Left cardiac atrium (tissue), 4 donors: ENCODE measurements around the gene YY1AP1. TPM values are rescaled to one million over a fixed set of nuclear protein-coding genes. Genes with fewer than 3 reads are reported as not detected.
"Not testable (repeated sequence)": the region's sequence is repeated elsewhere in the genome, so short reads cannot be mapped to it uniquely, and the experiment has no call there.

ENCODE experiments used
- ATAC-seq, 2 donors: fragments of 200-7000 bp; cut with Tn5 transposase; one replicate each; pipeline ENCODE4 v1.9.1; 2020; ENCODE audit warnings: mild to moderate bottlenecking in 2 of 2, moderate library complexity in 2 of 2
- DNase-seq: peaks from one replicate; pipeline ENCODE4 v3.0.0-alpha.2; 2020
- intact Hi-C, 2 donors: fragments of 100-400 bp; cut with DNase I; formaldehyde crosslinking; loops; one replicate each; pipeline versions ENCODE4 v1.14.1 to v1.15.1; 2022 to 2023
- total RNA-seq, 2 donors: library from RNA; stranded (reverse); fragmentation: NEBNext Ultra II Directional; extraction: Animal tissue kit (Norgen Biotek cat#: 25700); gene quantifications; one replicate each; pipeline ENCODE4 v1.2.1, GENCODE V29; 2021
- donor health status: DM: no; HTN: yes; CAD: no.
- donor health status: DM: no; HTN: yes; CAD: no; lungs with severe emphysema.
- donor health status: DM: yes; HTN: yes; CAD: no.
- donor health status: Dilated cardiomyopathy.

YY1AP1 gene
- total RNA-seq, 2 donors from 2014 or later = 47.5 to 63.7 TPM

DNA sequence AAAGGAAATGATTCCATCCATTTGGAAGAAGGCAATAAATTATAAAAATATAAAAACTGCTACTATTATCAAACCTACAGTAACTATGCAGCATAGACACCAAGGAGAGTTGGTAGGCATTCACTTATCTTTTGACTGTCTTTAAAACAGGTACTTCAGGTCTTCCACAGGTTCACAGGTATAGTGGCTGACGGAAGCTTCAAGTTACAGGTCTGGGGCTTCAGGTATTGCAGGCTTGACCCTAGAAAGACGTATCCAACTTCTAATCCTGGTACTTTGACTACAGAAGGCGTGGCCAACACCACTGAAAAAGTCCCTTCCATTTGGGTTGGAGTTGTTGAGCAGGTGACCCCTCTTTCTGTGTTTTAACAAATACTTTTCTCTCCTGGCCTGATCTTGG is 35.6 kb downstream of the YY1AP1 start:
- intact Hi-C loops = no loop called here
- DNase-seq = no peak

DNA sequence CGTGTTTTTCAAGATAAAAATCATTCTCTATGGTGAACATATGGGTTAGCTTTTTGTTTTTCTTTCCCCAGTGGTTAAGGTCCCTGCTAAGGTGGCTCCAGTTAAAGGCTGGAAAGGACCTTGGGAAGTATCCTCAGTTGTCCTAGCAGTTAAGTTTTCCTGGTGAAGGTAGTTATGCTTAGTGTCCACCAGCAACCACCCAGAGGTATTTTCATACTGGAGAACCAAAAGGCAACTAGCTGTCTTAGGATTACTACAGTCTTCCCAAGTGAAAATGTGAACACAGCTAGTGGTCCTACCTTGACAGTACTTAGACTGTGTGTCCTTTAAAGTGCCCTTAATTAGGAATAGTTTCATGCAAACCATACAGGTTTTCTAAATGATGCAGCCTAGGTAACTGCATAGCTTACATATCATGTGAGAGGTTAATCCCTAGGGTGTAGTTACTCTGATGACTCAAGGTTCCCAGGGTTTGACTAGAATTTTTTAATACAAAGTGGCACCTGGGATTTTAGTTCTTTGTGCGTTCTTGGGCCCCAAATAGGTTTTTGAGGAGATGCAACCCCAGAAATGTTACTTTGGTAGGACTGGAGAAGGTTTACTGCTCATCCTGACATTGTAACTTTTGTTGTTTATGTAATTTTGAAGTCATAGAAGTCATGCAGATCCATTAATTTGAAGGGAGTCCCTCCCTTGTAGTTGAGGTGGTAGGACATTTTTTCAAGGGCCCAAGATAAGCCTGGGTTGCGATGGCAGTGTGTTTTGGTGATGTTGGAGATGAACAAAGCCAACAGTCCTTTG is 36.5 kb downstream of the YY1AP1 start:
- intact Hi-C loops = no loop called here
- ATAC-seq (no peak), DNase-seq (no peak)

More for the DNA sequence above, 35.6 kb downstream of the YY1AP1 start:
- ATAC-seq = no peak

DNA sequence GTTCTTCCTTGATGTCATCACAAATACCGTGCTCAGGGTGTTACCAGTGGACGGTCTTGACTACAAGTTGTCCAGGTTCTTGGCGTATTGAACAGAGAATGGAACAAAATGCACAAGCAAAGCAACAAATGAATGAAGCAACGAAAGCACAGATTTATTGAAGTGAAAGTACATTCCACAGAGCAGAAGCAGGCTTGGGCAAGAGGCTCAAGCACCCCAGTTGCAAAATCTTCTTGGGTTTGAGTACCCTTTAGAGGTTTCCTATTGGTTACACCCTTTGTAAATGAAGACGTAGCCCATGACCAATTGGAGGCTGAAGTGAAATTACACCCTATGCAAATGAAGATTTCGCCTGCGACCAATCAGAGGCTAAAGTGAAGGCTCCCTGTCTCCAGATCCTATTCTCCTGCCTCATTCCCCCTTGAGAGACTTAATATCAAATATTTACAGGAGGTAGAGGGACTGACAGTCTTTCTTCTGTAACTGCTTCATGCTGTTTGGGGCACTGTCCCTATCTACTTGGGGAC is 38.3 kb downstream of the YY1AP1 start:
- ATAC-seq (no peak), DNase-seq (no peak)
- intact Hi-C loops = no loop called here

DNA sequence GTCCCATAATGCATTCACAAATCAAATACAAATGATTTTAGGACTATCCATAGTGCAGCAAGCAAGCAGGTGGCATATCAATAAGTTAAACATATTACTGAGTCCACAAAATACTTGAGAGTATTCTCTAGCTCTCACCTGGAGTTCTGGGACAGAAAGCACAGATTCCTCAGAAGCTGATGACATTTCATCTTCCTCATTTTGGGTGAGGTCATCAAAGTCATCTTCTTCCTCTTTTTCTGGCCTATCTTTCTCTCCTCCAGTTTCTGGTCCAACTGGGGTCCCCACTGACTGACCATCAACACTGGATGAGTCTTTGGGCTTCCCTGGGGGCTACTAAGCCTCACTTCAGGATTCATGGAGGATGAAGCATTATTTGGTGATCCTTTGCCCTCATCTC is 38.9 kb downstream of the YY1AP1 start:
- DNase-seq = no peak
- ATAC-seq = no peak
- intact Hi-C loops = no loop called here

DNA sequence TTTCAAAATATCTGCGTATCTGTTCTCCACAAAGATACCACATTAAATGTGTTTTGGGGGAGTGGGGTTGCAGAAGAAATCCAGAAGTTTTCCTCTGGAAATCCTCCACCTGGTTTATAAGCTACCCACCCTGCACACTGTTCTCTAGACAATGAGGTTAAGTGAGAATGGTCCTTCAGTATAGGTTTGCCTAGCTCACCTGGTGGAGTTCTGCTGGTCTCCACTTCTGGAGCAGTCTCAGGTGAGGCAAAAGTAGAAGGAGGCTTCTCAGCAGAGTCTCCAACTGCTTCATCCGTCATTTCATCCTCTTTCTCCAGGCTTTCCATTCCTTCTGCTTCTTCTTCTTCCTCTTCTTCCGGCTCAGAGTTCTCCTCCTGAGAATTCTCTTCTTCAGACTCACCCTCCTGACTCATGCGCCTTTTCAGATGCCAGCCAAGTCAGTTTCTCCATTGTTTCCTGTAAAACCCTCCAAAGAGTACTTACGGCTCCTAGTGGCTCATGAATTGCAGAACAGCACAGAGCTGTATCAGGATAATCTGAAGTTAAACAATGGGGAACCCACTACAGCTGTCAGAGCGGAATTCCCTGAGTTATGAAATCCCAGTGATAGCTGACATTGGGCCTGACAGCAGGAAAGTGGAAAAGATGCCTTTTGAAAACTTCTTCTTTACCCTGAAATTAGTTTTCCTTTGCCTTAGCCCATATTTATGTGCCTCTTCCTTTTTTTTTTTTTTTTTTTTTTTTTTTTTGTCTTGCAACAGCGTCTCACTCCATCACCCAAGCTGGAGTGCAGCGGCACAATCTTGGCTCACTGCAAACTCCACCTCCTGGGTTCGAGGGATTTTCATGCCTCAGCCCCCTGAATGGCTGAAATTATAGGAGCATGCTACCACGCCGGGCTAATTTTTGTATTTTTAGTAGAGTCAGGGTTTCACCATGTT is 40.1 kb downstream of the YY1AP1 start:
- ATAC-seq = peak; percentile 85 to 94
- intact Hi-C loops = no loop called here
- DNase-seq = peak; percentile 24

DNA sequence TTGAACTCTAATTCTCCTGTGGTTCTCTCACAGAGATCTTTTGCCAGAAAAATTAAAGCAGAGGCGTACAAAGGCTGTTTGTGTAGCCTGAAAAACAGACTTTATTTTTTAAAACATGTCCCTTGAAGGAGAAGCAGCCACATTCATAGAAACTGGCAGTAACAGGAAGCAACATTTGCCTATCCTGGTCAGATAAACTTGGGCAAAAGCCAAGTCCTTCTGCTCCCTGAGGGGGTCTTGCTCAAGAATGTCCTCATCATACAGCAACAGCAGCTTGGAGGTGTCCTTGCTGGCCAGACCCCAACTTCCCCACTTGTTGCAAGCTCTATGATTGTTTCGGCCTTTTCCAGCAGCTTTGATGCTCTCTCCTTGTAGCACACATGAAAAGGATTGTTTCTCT is 42.3 kb downstream of the YY1AP1 start:
- peak; percentile 37 for DNase-seq
- intact Hi-C loops = no loop called here
- ATAC-seq = peak in 1 of 2 donors; percentile 65

DNA sequence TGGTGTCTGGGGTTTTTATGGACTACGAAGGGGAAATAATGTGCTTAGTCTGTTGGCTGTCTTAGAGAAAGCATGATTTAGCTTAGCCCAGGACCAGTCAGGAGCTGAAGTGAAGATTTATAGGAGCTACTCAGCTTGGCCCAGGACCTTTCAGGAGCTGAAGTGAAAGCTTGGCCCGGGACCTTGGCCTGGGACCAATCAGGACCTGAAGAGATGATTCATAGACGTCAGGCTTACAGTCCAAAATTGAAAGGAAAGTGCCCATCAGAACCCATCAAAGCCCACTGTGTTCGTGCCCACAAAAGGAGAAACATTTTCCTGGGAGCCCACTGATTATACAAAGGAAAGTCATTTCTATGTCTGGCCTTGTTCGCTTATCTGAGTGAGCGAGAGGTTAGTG is 42.9 kb downstream of the YY1AP1 start:
- DNase-seq (peak; percentile 38), ATAC-seq (peak in 1 of 2 donors; percentile 24)
- intact Hi-C loops = no loop called here

DNA sequence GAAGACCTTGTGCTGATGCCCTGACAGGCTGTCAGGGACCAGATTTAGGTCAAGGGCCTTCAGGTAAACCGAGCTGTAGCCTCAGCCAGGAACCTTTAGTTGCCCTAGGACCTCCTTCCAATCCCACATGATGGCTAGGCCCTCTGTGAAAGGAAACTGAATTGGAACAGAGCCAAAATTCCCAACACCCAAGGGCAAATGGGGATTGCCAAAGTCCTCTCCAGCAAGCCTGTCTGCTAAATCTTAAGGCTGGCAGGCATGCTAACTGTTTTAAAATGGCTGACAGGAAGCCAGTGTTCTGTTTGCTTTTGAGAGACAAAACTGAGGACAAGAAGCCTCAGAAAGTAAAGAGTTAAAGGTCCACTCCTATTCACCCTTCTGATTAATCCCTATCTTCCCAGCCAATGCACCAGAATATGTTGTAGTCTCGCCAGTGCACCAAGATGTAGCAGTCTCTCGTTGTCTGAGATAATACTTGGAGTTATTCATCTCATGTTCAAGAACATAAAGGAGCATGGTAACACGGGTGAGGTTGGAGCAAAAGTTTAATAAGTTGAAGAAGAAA is 43.5 kb downstream of the YY1AP1 start:
- ATAC-seq = peak in 1 of 2 donors; percentile 50
- DNase-seq = no peak
- intact Hi-C loops = no loop called here

DNA sequence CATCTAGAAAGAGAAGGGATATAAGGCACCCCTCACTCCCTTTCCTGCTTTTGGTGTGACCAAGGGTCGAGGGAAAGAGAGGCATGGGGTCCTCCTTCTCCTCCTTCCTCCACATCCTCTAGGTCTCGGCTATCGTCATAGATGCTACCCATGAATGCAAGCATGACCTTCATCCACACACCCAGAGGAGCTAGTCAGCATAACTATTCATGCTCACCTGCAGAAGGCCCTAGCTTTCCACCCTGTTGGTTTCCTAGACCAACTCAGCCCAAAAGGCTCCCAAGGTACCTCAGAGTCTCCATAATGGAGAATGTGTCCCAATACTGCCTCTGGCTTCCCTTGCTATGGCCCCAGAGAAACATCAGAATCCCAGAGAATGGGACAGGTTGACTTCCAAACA is 45.3 kb downstream of the YY1AP1 start:
- intact Hi-C loops = no loop called here
- ATAC-seq = no peak
- no peak for DNase-seq

DNA sequence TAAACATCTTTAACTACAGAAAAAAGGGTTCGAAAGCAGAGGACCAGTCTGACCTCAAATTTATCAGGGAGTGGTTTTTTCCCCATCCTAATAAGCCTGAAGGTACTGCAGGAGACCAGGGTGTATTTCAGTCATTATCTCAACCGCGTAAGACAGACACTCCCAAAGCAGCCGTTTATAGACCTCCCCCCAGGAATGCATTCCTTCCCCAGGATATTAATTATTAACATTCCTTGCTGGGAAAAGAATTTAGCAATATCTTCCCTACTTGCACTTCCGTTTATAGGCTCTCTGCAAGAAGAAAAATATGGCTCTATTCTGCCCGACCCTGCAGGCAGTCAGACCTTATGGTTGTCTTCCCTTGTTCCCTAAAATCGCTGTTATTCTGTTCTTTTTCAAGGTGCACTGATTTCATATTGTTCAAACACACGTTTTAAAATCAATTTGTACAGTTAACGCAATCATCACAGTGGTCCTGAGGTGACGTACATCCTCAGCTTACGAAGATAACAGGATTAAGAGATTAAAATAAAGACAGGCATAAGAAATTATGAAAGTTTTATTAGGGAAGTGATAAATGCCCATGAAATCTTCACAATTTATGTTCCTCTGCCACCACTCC is 45.9 kb downstream of the YY1AP1 start:
- ATAC-seq, intact Hi-C loops, DNase-seq: not testable (repeated sequence)

DNA sequence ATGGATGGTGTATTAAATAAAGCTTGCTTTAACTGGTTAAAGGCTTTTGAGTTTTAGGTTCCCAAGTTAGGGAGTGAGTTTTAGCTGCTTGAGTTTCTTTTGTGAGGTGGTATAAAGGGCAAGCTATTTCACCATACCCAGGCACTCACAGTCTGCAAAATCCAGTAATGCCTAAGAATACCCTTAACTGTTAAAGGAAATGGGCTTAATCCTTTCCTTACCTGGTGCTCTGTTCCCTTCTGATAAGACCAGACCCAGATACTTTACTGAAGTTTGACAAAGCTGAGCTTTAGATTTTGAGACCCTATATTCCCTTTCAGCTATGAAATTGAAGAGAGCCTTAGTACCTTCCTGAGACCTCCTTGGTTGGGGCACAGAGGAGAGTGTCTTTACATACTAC is 48.2 kb downstream of the YY1AP1 start:
- intact Hi-C loops = no loop called here
- ATAC-seq (no peak), DNase-seq (no peak)

DNA sequence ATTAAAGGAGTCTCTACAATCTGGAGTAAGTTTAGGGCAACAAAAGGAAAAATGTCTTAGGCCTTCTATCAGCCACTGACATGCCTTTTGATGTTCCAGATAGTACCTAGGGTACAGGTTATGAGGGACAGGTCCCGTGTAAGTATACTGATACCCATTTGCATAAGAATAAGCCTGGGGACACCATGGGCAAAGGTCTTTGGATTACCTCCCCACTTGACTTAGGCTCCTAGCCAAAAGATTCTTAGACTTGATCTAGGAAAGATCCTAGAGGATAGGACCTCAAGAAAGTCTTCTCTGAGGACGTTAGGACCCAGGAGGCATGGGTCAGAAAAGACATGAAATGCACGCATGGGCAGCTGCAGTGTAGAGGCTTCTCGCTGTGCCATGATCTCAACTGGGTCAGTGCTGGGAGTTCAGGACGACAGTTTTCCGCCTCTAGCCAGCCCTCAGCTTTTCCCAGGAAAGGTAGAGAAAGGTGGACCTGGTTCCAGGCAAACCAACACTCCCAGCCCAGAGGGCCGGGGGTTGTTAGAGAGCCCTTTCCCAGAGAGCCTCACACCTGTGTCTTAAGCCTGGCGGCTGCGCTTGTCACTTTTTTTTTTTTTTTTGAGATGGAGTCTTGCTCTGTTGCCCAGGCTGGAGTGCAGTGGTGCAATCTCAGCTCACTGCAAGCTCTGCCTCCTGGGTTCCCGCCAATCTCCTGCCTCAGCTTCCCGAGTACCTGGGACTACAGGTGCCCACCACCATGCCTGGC is 52.0 kb downstream of the YY1AP1 start:
- DNase-seq (no peak), ATAC-seq (no peak)
- intact Hi-C loops = no loop called here

DNA sequence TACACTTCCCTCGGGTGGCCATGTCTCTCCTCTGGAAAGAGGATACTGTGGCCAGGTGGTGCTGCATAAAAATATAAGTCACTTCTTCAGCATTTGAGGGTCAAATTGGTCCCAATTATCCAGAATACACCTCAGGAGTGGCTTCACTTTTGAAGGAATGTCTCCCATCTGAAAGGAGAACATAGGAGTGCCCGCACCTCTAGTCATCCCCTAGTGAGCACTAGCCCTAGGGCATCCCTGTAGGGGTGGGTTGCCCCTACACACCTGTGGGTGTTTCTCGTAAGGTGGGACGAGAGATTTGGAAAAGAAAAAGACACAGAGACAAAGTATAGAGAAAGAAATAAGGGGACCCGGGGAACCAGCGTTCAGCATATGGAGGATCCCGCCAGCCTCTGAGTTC is 62.1 kb downstream of the YY1AP1 start:
- intact Hi-C loops, DNase-seq, ATAC-seq: not testable (repeated sequence)

DNA sequence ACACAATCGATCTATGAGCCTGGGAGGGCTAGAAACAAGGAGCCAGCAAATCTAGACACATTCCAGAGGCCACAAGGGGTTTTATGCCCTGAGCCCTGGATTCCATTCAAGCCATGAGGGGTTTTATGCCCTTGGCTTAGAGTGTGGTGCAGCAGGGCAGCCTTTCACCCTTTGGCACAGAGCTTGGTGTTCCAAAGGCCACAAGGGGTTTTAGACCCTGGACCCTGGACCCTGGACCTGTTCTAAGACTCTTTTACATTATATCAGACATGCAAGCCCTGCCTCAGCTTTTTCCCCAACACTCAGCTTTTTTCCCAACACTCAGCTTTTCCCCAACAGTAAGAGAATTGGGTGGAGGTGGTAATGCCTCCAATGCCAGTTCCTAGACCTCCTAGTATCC is 65.2 kb downstream of the YY1AP1 start:
- ATAC-seq (no peak), DNase-seq (no peak)
- intact Hi-C loops = no loop called here

DNA sequence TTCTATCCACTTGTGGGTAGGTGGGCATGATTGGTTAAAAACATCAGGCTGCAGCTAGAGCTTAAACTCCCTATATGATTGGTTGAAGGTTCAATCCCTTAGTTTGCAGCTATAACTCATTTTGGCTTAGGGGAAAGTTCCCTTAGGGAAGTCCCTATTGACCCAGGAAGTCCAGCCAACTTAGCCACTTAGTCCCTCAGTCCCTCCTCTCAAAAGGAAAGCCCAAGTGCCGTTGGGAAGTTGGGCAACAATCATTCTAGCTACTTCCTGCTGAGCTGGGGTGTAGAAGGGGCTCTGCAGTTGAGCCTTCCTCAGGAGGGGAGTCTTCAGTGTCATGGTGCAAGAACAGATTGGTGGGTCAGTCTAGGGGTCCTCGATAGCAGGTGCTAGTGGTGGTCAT is 66.4 kb downstream of the YY1AP1 start:
- intact Hi-C loops = no loop called here
- no peak for ATAC-seq
- DNase-seq = no peak

DNA sequence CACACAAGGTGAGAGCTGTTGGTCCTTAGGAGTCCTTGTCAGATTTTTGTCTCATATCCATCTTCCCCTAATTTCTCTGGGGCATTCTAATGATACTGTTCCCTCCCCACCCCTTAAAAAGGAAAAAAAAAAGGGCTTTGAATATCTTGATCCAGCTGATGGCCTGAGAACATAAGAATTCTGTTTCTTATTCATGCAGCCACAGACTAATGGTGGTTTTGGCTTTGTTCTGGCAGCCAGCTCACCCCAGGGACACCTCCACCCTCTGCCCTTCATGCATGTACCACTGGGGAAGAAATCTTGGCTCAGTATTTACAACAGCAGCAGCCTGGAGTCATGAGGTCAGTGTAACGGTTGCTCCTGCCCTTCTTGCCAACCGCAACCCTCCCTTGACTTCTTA is 75.3 kb downstream of the YY1AP1 start:
- intact Hi-C loops, ATAC-seq, DNase-seq: not testable (repeated sequence)

DNA sequence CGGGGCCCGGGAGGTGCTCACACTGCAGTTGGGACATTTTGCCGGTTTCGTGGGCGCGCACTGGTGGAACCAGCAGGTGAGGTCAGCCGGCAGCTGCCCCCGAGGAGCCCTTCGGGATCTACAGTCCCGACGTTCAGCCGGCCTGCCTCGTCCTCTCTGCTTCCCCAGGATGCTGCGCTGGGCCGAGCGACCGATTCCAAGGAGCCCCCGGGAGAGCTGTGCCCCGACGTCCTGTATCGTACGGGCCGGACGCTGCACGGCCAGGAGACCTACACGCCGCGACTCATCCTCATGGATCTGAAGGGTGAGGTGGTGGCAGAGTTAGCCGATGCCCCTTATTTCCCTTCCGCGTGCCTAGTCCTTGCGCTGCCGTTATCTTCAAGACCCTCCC is 78.3 kb downstream of the YY1AP1 start:
- intact Hi-C loops, DNase-seq: not testable (repeated sequence)
- ATAC-seq = peak; percentile 32 to 58

DNA sequence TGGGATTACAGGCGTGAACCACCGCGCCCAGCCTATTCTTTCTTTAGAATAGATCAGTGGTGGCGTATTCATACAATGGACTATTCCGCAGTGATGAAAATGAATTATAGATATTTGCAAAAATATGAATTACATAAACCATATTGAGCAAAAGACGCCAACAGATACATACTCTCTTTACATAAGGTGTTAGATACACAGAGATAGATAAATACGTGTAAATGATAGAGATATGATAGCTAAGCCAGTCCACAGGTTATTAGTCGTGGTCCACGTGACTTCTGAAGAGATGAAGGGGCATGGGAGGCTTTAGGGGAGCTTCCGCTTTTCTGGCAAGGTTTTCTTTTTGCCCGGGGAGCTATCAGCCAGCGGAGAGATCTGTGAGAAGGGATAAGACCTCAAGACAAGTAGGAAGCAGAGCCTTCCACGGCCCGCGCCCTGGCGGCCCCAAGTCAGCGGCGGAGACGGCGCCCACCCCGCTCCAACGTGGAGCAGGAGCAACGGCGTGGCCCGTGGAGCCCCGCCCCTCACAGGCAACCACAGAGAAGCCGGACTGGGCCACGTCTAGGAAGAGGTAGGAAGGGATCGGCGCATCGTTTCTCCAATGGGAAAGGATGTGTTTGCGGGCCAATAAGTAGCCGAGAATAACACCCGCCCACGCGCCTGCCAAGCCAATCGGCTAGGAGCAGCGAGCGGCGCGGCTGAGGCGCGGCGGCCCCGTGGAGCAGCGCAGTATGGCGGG is 78.9 kb downstream of the YY1AP1 start, which contains the start of gene MSTO1:
MSTO1 (plus strand) TSS at position 704 of the 742 bp plus-strand sequence; CDS start at position 735, 31 bp downstream.
- ATAC-seq = peak; percentile 98 to 99
- intact Hi-C loops = no loop called here
- DNase-seq = peak; percentile 99
